ENCODE results near the gene PTPRD.

GRCh38 chr9:8349901-8350300 is 2262.9 kb downstream of the PTPRD start:
- TF ChIP-seq ZSCAN5A (tag by site-specific recombination; IDR thresholded peaks at IDR 0.05) (no peak), ZNF121 (tag by site-specific recombination; IDR thresholded peaks at IDR 0.05) (no peak), KLF8 (tag by site-specific recombination; IDR thresholded peaks at IDR 0.05) (no peak), ZNF138 (tag by site-specific recombination; IDR thresholded peaks at IDR 0.05; ENCODE audit: borderline replicate concordance) (no peak), TCF7L2 (IDR thresholded peaks at IDR 0.05; ENCODE audit: borderline replicate concordance, low read depth, low read length) (no peak), ZNF423 (tag by site-specific recombination; IDR thresholded peaks at IDR 0.05) (no peak), ZFHX2 (tag by site-specific recombination; conservative IDR thresholded peaks at IDR 0.05) (no peak), ZNF140 (tag by site-specific recombination; IDR thresholded peaks at IDR 0.05) (no peak), ZNF837 (tag by site-specific recombination; IDR thresholded peaks at IDR 0.05) (no peak), ZNF114 (tag by site-specific recombination; IDR thresholded peaks at IDR 0.05) (no peak)
- TF ChIP-seq, protein P1, sequence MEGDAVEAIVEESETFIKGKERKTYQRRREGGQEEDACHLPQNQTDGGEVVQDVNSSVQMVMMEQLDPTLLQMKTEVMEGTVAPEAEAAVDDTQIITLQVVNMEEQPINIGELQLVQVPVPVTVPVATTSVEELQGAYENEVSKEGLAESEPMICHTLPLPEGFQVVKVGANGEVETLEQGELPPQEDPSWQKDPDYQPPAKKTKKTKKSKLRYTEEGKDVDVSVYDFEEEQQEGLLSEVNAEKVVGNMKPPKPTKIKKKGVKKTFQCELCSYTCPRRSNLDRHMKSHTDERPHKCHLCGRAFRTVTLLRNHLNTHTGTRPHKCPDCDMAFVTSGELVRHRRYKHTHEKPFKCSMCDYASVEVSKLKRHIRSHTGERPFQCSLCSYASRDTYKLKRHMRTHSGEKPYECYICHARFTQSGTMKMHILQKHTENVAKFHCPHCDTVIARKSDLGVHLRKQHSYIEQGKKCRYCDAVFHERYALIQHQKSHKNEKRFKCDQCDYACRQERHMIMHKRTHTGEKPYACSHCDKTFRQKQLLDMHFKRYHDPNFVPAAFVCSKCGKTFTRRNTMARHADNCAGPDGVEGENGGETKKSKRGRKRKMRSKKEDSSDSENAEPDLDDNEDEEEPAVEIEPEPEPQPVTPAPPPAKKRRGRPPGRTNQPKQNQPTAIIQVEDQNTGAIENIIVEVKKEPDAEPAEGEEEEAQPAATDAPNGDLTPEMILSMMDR (tag by site-specific recombination; IDR thresholded peaks at IDR 0.05), result no peak
- TF ChIP-seq, protein P2, sequence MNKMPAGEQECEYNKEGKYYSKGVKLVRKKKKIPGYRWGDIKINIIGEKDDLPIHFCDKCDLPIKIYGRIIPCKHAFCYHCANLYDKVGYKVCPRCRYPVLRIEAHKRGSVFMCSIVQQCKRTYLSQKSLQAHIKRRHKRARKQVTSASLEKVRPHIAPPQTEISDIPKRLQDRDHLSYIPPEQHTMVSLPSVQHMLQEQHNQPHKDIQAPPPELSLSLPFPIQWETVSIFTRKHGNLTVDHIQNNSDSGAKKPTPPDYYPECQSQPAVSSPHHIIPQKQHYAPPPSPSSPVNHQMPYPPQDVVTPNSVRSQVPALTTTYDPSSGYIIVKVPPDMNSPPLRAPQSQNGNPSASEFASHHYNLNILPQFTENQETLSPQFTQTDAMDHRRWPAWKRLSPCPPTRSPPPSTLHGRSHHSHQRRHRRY (tag by site-specific recombination; IDR thresholded peaks at IDR 0.05), result no peak
